Prostate gland (tissue), 2 donors: ENCODE measurements around the gene TEKT4.

Experiments used
- CTCF ChIP-seq, 4 experiments: fragments of 200-600 bp in 2 of 4; fragments of 450-650 bp in 2 of 4; sonication (generic) in 2 of 4; IDR thresholded peaks; 1 replicate in 3 of 4; 2 replicates in 1 of 4; pipeline ENCODE4 v1.5.1; 2016 to 2019; ENCODE audit warnings: antibody characterized with exemption in 4 of 4, mild to moderate bottlenecking in 2 of 4, moderate library complexity in 2 of 4
- POLR2A ChIP-seq: fragments of 450-650 bp; IDR thresholded peaks from one replicate; pipeline ENCODE4 v1.6.1; 2016; ENCODE audit warnings: antibody characterized with exemption, mild to moderate bottlenecking
- POLR2AphosphoS5 ChIP-seq: sonication (generic); formaldehyde crosslinking; IDR thresholded peaks from one replicate; pipeline ENCODE4 v1.6.1; 2017; ENCODE audit warnings: antibody characterized with exemption

GRCh38 chr2:94871226-94872087, at the start of gene TEKT4:
- TF ChIP-seq CTCF (IDR thresholded peaks at IDR 0.05) (no peak), POLR2AphosphoS5 (no peak), POLR2A (no peak)
